ACHN (cell line): ENCODE results near the gene EPHA2.
"Not testable (repeated sequence)": the region's sequence is repeated elsewhere in the genome, so short reads cannot be mapped to it uniquely, and the experiment has no call there.

Experiments used
- DNase-seq: peaks from one replicate; pipeline ENCODE4 v3.0.0-alpha.2; 2015
- in situ Hi-C: cut with HindIII; loops from 2 replicates; pipeline ENCODE4 v1.10.0; 2017; ENCODE audit warnings: low sequenced_read_pairs, low pct_ligation_motif_present, low pct_unique_long_range_greater_than_20kb

EPHA2 gene

DNA sequence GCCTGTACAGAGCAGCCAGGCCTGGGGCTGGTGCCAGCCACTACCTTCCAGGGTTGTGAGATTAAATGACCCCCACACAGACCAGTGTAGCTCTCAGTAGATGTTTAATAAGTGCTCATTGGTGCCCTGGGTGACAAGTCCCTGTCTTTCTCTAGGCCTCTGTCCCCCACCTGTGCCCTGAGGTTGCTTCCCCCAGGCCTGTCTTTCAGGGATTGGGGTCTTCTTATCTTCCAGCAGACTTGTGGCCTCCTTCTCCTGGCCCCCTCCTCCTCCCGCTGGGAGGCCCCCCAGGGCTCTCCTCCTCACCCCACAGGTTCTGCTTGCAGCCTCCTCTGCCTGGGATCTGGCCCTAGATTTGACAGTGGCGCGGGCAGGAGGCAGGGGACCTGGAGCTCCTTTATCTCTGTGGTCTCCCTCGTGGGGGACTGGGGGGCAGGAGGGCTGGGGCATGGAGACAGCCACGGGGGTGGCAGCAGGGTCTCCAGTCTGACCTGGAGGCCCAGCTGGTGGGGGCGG, 40.3 kb downstream of the EPHA2 start:
- DNase-seq, result no peak
- in situ Hi-C loops, result no loop called here

GRCh38 chr1:16114527-16115467, 41.1 kb downstream of the EPHA2 start:
- in situ Hi-C loops, result no loop called here
- DNase-seq, result no peak

DNA sequence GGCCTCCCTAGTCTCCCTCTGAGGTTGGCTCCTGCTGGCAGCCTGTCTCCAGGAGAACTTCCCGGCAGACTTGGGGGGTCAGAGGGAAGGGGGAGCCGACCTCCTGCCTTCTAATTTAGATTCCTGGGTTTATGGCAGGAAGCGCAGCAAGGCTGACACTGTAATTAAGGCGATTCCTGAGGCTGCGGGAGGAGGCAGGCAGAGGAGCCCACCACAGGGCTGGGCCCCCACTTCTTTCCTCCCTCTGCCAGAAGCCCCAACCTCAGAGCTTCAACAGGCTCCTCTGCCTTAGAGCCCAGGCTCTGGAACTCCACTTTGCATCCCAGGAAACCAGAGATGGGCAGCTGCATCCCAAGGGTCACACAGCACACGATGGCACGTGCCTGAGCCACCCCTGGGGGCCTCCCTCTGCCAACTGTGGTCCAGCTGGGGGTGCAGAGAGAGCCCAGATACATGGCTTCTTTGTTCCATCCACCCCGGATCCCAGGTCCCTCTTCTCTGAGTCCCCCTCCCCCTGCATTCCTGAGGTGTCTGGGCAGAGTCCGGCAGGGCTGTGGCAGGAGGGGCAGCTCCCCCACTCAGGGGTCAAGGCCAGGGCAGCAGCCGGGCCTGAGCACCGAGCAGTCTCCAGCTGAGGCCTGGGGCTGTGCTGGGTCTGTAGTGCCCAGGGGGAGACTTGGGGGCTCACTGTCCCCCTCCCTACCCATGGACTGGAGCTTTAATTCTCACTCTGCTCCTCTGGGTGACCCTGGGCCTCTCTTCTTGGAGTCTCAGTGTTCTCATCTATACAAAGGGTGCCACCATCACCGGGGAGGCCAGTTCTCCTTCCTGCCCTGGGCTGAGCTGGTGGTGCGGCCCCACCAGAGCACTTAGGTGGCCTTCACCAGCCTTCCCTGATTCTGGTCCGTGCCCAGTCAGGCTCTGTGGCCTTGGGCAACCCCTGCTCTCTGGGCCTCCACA, 43.0 kb downstream of the EPHA2 start:
- DNase-seq, result no peak
- in situ Hi-C loops, result no loop called here

GRCh38 chr1:16111771-16112595, 43.9 kb downstream of the EPHA2 start:
- in situ Hi-C loops, result no loop called here
- no peak for DNase-seq

DNA sequence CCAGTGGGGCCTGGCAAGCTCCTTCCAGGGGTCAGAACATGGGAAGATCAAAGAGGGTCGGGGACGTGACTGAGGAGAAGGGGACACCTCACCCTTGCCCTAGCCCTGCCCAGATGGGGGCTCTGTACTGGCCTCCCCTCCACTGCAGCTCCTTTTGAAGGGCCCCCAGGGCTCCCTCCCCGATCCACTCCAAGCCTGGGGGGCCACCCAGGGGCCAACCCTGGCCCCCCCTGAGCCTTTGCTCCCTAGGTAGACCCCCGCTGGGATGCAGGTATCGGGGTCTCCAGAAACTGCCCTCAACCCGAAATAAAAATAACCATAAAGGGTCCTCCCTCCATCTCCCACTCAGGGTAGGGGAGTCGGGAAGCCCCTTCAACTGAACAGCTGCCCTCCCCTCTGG, 45.0 kb downstream of the EPHA2 start:
- in situ Hi-C loops, result no loop called here
- no peak for DNase-seq

- no peak for DNase-seq
- in situ Hi-C loops, result no loop called here
Measured at GRCh38 chr1:16110456-16110855, 45.4 kb downstream of the EPHA2 start.

GRCh38 chr1:16109571-16109970, 46.3 kb downstream of the EPHA2 start:
- in situ Hi-C loops, result no loop called here
- no peak for DNase-seq

DNA sequence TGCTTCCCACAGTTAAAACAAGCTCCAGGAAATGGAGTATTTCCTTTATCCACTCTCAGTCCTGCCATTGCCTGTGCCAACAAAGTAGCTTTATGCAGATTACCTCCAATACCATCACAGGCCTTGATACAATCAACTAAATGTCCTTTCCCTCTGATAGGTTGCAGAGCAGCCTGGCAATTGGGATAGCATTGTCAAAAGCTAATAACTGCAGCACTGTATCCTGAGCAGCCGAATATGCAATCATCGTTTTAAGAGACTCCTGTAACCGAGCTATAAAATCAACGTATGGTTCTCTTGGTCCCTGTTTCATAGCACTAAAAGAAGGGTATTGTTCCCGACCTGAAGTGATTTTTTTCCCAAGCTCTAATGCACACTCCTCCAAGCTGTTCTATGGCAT, 48.8 kb downstream of the EPHA2 start:
- in situ Hi-C loops, DNase-seq: not testable (repeated sequence)

DNA sequence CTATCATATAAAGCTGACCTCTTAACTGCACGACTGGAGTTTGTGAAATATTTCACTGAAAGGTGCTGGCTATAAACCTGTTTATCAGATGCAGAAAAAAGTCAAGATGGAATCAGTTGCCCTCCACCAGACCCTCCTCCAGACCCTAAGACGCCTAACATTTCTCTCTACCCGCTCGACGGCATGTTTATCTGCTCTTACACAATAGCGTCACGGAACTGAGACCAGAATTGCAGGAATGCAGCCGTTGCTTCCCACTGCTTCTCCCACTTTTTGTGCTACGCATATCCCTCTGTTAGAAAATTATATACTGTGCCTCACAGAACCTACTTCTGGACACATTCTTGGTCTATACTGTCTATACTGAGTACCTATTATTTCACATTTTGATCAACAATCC, 54.2 kb downstream of the EPHA2 start:
- in situ Hi-C loops, result no loop called here
- DNase-seq, result no peak

DNA sequence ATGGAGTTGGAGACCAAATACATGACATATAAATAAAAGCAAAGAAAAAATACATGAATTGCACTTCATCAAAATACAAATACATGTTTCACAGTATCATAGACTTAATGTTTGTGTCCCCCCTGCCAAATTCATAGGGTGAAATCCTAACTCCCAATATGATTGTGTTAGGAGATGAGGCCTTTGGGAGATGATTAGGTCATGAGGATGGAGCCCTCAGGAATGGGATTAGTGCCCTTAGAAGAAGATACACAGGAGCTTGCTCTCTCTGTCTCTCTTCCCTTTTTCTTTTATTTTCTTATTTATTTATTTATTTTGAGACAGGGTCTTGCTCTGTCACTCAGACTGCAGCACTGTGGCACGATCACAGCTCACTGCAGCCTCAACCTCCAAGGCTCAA, 56.5 kb downstream of the EPHA2 start:
- in situ Hi-C loops, result no loop called here
- no peak for DNase-seq

- in situ Hi-C loops, result no loop called here
- no peak for DNase-seq
Measured at GRCh38 chr1:16095447-16095846, 60.4 kb downstream of the EPHA2 start.

- in situ Hi-C loops, result no loop called here
Measured at GRCh38 chr1:16094453-16095158, 61.3 kb downstream of the EPHA2 start.

DNA sequence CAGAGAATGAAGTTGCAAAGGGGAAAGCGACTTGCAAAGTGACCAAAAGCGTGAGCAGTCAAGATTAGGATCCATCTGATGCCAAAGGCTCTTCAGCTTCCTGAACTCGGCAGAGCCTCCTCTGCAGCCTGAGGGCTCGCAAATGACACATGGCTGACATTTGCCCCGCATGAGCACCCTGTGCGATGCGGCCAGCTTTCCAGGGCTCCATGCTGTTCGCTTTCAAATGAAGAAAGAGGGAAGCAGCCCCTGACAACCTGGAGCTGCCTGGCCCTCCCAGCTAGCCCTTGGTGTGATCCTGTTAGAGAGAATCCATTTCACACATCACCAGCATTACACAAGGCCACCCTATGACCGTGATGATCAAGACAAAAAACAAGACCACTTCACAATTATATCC, 62.3 kb downstream of the EPHA2 start:
- in situ Hi-C loops, result no loop called here
- no peak for DNase-seq

More at GRCh38 chr1:16094453-16095158, 61.3 kb downstream of the EPHA2 start:
- DNase-seq, result no peak

DNA sequence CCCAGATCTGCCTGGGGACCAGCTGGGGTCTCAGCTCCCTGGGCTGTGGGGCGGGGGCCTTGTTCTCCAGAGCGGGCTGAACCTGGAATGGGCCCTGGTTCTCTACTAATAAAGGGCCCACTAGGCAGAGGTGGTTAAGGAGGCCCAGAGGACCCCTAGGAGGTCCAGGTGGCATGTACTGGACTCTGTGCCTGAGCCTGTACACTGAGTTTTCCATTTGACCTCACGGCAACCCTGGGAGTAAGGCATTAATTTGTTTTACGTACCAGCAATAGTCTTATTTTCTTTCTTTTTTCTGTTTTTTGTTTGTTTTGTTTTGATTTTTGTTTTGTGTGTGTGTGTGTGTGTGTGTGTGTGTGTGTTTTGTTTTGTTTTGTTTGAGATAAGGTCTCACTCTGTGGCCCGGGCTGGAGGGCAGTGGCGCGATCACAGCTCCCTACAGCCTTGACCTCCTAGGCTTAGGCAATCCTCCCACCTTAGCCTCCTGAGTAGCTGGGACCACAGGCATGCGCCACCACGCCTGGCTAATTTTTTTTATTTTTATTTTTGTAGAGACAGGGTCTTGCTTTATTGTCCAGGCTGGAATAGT, 62.9 kb downstream of the EPHA2 start:
- in situ Hi-C loops, result no loop called here
- DNase-seq, result no peak

GRCh38 chr1:16092097-16092922, 63.6 kb downstream of the EPHA2 start:
- no peak for DNase-seq
- in situ Hi-C loops, result no loop called here

DNA sequence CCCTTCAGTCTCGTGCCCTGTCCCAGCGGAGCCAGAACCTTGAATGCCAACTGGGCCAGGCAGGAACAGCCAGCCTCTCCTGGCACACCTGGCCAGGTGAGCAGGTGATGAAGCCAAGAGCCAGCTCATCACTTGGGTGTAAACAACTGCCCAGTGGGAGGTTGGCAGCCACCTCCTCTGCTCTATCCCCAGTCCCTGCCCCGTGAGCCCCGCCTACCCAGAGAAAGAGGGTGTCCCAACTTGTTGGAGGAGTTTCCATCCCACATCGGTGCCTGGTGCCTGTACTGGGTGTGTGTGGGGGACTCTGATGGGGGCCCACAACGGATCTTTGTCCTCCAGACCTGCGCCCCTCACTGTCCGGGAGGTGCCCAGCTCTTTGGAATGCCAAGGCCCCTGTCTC, 64.6 kb downstream of the EPHA2 start:
- in situ Hi-C loops, result no loop called here

More for the DNA sequence above, 64.6 kb downstream of the EPHA2 start:
- DNase-seq, result no peak
